K562 (cell line): Measurements from ENCODE around the gene TUBB4B. TPM values are rescaled to one million over a fixed set of nuclear protein-coding genes. Genes with fewer than 3 reads are reported as not detected.

Experiments
- EHMT2 ChIP-seq: fragments of 450-650 bp; IDR thresholded peaks from 2 replicates; pipeline ENCODE4 v1.6.1; 2018; ENCODE audit warnings: antibody characterized with exemption
- FOSL1 ChIP-seq: fragments of 200-800 bp; sonication (Bioruptor generic); conservative IDR thresholded peaks from 2 replicates; pipeline ENCODE4 v1.6.1; 2016; ENCODE audit warnings: missing genetic modification characterization, missing compliant biosample characterization
- HIVEP1 ChIP-seq: fragments of 250-450 bp; sonication (Bioruptor Pico); IDR thresholded peaks from 2 replicates; pipeline ENCODE4 v1.4.0; 2020; ENCODE audit warnings: mild to moderate bottlenecking
- HNRNPUL1 ChIP-seq: fragments of 200-400 bp; formaldehyde crosslinking; IDR thresholded peaks from 2 replicates; pipeline ENCODE4 v1.6.1; 2017; ENCODE audit warnings: low read length
- PML ChIP-seq: IDR thresholded peaks from 2 replicates; pipeline ENCODE4 v1.6.1; 2012; ENCODE audit warnings: low read length, inconsistent platforms
- POLR2AphosphoS5 ChIP-seq: IDR thresholded peaks from 2 replicates; pipeline ENCODE4 v1.6.1; 2011; ENCODE audit warnings: mild to moderate bottlenecking, low read depth, low read length, moderate library complexity; ENCODE audit not compliant: control insufficient read depth, insufficient read depth
- SAFB ChIP-seq: fragments of 200-400 bp; formaldehyde crosslinking; IDR thresholded peaks from 2 replicates; pipeline ENCODE4 v1.6.1; 2017; ENCODE audit warnings: low read depth, low read length, borderline replicate concordance
- SAP30 ChIP-seq: fragments of 200-600 bp; sonication (generic); IDR thresholded peaks from 2 replicates; pipeline ENCODE4 v1.6.1; 2012; ENCODE audit warnings: borderline replicate concordance, low read depth, mild to moderate bottlenecking, moderate library complexity, low read length, control low read depth, inconsistent platforms; ENCODE audit not compliant: insufficient read depth, poor library complexity, severe bottlenecking
- SETDB1 ChIP-seq: IDR thresholded peaks from one replicate; pipeline ENCODE4 v1.6.1; 2012; ENCODE audit warnings: low read length, control low read depth, inconsistent platforms
- SMAD4 ChIP-seq: fragments of 250-450 bp; sonication (Bioruptor Pico); conservative IDR thresholded peaks from 2 replicates; pipeline ENCODE4 v1.8.0; 2021; ENCODE audit warnings: inconsistent platforms, mild to moderate bottlenecking, moderate library complexity
- TBP ChIP-seq: optimal IDR thresholded peaks from 2 replicates; pipeline ENCODE3; 2011; ENCODE audit warnings: low read depth, low read length, improper control_type of control experiment
- ZBTB8A ChIP-seq: fragments of 450-650 bp; IDR thresholded peaks from 2 replicates; pipeline ENCODE4 v1.6.1; 2018; ENCODE audit warnings: mild to moderate bottlenecking, moderate library complexity; ENCODE audit not compliant: partially characterized antibody
- ZNF232 ChIP-seq: sonication (generic); formaldehyde crosslinking; IDR thresholded peaks from 2 replicates; pipeline ENCODE4 v1.8.0; 2022; ENCODE audit warnings: mild to moderate bottlenecking, missing genetic modification reagents
- ZNF274 ChIP-seq: IDR thresholded peaks from 2 replicates; pipeline ENCODE4 v1.6.1; 2011; ENCODE audit warnings: low read depth, mild to moderate bottlenecking, low read length, moderate library complexity, borderline replicate concordance
- polyA plus RNA-seq, 8 experiments: library from polyadenylated mRNA; depleted of rRNA in 4 of 8; stranded (reverse) in 5 of 8; unstranded in 3 of 8; fragments of >200 nt; fragmentation: Nextera tagmentation in 2 of 8; fragmentation: Illumina TruSeq in 1 of 8; extraction: Ambion mirVana in 2 of 8; extraction: Trizol in 1 of 8; gene quantifications; 2 replicates each; pipeline versions ENCODE4 v1.2.1 to v1.2.3, GENCODE V29; 2011 to 2014; ENCODE audit warnings: inconsistent platforms in 1 of 8, missing spikeins in 1 of 8
- total RNA-seq, 7 experiments: library from RNA; depleted of rRNA in 6 of 7; stranded (reverse); fragments of >200 nt in 6 of 7; fragmentation: Illumina TruSeq in 2 of 7; extraction: Trizol in 2 of 7; gene quantifications; 2 replicates each; pipeline versions ENCODE4 v1.2.1 to v1.2.3, GENCODE V29; 2011 to 2021; ENCODE audit warnings: low replicate concordance in 1 of 7
- TF ChIP-seq, protein P1 (sequence below): sonication (generic); formaldehyde crosslinking; IDR thresholded peaks from 2 replicates; pipeline ENCODE4 v1.8.0; 2023; ENCODE audit warnings: mild to moderate bottlenecking, missing genetic modification reagents
- TF ChIP-seq, protein P2 (sequence below): fragments of 250-450 bp; sonication (Bioruptor Pico); IDR thresholded peaks from 2 replicates; pipeline ENCODE4 v1.4.0; 2020; ENCODE audit warnings: mild to moderate bottlenecking, moderate library complexity
- TF ChIP-seq, protein P3 (sequence below): sonication (generic); formaldehyde crosslinking; IDR thresholded peaks from 2 replicates; pipeline ENCODE4 v1.9.0; 2022; ENCODE audit warnings: mild to moderate bottlenecking, missing genetic modification reagents
- TF ChIP-seq, protein P4 (sequence below): IDR thresholded peaks from 2 replicates; pipeline ENCODE4 v1.6.1; 2011; ENCODE audit warnings: borderline replicate concordance, low read depth, mild to moderate bottlenecking, moderate library complexity, low read length; ENCODE audit not compliant: insufficient read depth, poor library complexity, severe bottlenecking

Gene TUBB4B
- total and polyA plus RNA-seq, 9 of the 15 experiments (the other 6 are each of a cell fraction or from before 2014, with no cell fraction given), result 24.1 to 443 (median 268) TPM

DNA sequence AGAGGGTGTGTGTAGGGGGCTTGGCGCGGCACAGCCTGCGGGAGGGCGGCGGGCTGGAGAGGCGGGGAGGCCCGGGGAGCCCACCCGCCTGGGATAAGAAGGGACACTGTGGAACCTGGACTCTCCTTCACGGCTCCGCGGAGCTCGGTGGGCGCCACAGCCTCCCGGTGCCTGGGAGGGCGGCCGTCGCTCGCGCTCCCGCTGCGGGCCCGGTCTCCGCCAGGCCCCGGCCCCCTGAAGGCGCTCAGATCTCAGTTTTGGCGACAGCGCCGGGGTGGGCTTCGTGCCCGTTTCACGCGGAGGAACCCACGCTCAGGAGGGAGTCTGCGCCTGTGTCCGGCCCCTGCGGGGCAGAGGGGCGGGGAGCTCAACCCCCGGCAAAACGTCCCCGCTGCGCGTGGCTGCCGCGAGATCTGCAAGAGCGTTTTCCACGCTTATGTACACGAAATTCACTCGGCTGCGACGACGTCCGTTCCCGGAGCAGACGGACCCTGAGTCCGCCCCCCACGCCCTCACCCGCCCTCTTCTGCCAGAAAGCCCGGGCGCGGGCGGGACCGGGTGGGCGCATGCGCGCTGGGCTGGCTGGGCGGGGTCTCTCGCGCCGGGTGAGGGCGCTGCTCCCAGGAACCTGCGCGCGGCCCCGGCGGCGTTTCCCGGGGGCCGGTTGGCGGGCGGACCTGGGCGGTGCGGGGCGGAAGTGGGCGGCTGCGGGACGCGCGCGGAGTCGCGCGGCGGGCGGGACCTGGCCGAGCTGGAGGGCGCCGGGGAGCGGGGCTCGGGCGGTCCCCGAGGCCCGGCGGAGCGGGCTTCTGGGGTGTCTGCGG lies 13.7 kb downstream of the TUBB4B start, which contains the start of gene NELFB (continued):
- TF ChIP-seq TBP (peak; percentile 80), SMAD4 (CRISPR knock-in tag) (peak; percentile 81), ZNF274 (no peak), HIVEP1 (CRISPR knock-in tag) (no peak), ZBTB8A (no peak), SAP30 (peak; percentile 60), SAFB (peak; percentile 93), POLR2AphosphoS5 (peak; percentile 22; the same call in 1 of the 2 replicates), SETDB1 (no peak), PML (peak; percentile 48; the same call in 1 of the 2 replicates), FOSL1 (tag) (no peak), EHMT2 (no peak), ZNF232 (CRISPR knock-in tag) (no peak), HNRNPUL1 (no peak)
- TF ChIP-seq, protein P1, sequence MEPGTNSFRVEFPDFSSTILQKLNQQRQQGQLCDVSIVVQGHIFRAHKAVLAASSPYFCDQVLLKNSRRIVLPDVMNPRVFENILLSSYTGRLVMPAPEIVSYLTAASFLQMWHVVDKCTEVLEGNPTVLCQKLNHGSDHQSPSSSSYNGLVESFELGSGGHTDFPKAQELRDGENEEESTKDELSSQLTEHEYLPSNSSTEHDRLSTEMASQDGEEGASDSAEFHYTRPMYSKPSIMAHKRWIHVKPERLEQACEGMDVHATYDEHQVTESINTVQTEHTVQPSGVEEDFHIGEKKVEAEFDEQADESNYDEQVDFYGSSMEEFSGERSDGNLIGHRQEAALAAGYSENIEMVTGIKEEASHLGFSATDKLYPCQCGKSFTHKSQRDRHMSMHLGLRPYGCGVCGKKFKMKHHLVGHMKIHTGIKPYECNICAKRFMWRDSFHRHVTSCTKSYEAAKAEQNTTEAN, result no peak
- TF ChIP-seq, protein P2, sequence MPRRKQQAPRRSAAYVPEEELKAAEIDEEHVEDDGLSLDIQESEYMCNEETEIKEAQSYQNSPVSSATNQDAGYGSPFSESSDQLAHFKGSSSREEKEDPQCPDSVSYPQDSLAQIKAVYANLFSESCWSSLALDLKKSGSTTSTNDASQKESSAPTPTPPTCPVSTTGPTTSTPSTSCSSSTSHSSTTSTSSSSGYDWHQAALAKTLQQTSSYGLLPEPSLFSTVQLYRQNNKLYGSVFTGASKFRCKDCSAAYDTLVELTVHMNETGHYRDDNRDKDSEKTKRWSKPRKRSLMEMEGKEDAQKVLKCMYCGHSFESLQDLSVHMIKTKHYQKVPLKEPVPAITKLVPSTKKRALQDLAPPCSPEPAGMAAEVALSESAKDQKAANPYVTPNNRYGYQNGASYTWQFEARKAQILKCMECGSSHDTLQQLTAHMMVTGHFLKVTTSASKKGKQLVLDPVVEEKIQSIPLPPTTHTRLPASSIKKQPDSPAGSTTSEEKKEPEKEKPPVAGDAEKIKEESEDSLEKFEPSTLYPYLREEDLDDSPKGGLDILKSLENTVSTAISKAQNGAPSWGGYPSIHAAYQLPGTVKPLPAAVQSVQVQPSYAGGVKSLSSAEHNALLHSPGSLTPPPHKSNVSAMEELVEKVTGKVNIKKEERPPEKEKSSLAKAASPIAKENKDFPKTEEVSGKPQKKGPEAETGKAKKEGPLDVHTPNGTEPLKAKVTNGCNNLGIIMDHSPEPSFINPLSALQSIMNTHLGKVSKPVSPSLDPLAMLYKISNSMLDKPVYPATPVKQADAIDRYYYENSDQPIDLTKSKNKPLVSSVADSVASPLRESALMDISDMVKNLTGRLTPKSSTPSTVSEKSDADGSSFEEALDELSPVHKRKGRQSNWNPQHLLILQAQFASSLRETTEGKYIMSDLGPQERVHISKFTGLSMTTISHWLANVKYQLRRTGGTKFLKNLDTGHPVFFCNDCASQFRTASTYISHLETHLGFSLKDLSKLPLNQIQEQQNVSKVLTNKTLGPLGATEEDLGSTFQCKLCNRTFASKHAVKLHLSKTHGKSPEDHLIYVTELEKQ (CRISPR knock-in tag), result no peak
- TF ChIP-seq, protein P3, sequence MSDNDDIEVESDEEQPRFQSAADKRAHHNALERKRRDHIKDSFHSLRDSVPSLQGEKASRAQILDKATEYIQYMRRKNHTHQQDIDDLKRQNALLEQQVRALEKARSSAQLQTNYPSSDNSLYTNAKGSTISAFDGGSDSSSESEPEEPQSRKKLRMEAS (CRISPR knock-in tag), result peak; percentile 24; the same call in 1 of the 2 replicates
- TF ChIP-seq, protein P4, sequence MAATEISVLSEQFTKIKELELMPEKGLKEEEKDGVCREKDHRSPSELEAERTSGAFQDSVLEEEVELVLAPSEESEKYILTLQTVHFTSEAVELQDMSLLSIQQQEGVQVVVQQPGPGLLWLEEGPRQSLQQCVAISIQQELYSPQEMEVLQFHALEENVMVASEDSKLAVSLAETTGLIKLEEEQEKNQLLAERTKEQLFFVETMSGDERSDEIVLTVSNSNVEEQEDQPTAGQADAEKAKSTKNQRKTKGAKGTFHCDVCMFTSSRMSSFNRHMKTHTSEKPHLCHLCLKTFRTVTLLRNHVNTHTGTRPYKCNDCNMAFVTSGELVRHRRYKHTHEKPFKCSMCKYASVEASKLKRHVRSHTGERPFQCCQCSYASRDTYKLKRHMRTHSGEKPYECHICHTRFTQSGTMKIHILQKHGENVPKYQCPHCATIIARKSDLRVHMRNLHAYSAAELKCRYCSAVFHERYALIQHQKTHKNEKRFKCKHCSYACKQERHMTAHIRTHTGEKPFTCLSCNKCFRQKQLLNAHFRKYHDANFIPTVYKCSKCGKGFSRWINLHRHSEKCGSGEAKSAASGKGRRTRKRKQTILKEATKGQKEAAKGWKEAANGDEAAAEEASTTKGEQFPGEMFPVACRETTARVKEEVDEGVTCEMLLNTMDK, result peak; percentile 64
